Stimulated activated CD8-positive, alpha-beta memory T cell treated with anti-CD3 and anti-CD28 coated beads, Interleukin-4, amount 100 ng/mL, for 48 hours (primary cell): ENCODE measurements around the gene DIRAS3.
"Not testable (repeated sequence)": the region's sequence is repeated elsewhere in the genome, so short reads cannot be mapped to it uniquely, and the experiment has no call there.

Experiments used
- DNase-seq: peaks from one replicate; pipeline ENCODE4 v3.0.0-alpha.2; 2020

Gene DIRAS3

DNA sequence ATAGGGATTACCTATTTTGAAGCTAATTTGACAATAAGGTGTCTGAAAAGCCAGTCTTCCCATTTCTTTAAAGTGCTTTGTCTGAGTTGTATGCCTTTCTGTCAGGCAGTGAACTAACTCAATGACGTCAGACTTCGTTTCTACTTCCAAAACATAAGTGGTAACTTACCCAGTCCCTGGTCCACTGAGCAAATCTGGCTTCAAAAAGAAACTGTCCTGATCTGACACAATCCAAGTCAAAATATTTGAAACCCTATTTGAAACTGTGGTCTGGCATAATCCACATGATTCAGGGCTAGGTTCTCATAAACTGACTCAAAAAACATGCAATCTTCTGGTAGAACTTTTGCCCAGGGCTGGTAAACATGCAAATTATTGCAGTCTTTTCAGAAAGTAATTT, 34.0 kb downstream of the DIRAS3 start:
- no peak for DNase-seq

DNA sequence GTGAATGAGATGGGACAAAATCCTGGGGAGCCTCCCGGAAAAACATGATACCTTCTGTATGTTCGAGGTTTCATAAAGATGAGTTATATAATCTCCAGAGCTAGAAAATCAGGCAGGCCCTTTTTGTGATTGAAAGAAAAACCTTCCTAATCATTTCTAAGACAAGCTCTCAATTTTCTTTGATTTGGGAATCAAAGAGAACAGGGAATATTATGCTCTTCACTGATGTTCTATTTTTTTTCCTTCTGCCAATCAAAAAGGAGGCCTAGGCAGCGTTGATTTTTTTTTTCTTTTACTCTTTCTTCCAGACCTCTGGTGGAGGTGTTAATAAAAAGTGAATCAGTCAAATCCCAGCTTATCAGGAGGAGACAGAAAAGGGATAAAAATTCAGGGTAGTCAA, 34.5 kb downstream of the DIRAS3 start:
- no peak for DNase-seq

DNA sequence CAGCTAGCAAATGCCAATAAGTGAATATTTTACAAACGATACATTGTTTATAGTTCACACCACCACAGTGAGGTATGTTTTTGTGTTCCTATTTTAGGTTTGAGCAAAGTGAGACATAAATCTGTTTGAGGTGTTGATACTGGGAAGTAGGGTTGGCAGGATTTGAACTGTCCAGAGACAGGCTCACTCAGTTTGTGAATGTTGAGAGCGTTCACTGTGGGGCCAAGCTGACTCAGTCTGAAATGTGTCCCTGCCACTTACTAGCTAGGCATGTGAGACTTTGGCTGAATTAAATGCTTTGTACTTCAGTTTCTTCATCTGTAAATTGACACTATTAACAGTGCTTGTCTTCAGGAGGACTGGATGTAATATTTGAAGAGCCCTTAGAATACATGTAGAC, 35.1 kb downstream of the DIRAS3 start:
- no peak for DNase-seq

DNA sequence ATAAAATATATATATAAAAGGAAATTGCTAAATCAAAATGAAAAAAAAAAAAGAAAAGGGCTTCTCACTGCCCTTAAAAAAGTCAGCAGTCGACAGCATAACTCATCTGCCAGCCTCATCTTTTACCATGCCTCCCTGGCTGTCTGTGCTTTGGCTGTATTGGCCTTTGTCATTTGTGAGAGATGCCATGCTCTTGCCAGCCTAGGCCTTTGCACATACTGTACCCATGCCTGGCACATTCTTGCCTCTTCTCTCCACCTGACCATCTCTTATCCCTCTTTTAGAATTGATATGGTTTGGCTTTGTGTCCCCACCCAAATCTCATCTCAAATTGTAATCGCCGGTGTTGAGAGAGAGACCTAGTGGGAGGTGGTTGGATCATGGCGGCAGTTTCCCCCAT, 37.1 kb downstream of the DIRAS3 start:
- DNase-seq: no peak

DNA sequence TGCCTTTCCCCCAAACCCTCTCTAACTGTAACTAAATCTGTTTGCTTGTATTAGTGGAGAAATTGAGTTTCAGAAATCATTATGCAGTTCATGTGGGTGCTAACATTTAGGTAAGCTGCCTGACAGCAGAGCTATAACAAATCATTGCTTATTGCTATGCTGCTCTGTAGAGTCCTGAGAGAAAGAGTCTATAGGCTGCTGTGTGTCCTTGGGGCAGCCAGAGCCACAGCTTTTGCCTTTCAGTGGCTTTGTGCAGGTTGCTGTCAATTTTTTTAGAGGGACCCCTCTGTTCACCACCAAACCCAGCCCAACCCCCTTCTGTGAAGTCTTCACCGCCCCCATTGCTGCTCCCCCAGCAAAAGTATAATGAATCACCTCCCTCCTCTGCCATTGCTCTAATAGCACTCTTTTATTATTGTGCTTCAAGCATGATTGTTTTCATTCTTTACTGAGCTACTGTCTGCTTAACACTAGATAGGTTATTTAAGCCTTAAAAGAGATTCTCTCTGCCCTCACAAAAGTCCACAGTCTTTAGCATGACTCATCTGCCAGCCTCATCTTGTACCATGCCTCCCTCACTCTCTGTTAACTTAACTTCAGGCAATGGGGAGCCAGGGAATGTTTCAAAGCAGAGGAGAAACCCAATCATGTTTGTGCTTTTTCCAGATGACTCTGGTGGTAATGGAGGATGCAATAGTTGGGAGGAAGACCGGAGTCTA, 38.6 kb downstream of the DIRAS3 start:
- no peak for DNase-seq

DNA sequence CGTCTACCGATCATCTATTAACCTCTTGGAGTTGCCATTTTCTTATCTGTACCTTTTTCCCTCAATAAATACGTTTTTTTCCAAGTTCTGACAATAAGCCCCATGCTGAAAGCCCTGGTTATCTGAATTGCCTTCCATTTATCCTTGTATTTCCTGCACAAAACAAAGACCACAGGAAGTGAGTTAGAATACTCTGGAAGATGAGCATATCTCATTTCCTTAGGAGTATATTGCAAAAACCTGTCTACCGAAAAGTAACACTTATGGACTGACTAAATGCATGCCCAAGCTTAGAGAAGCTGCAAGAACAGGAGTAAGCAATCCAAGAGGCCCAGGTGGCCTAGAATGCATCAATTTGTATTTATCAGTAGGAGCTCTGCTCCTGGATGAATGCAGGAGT, 39.9 kb downstream of the DIRAS3 start:
- DNase-seq: no peak

DNA sequence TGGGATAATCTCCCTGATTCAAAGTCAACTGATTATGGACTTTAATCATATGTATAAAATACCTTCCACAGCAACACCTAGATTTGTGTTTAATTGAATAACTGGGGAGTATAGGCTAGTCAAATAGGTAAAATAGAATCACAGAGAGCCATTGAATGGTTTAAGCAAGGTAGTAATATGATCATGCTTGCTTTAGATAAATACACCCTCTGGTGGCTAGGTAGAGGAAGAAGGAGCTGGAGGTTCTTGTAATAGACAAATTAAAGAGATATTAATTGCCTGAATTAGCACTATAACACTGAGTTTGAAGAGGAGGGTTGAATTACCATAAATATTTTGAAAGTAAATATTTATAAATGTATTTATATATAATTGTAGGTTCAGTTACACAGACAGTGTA, 40.3 kb downstream of the DIRAS3 start:
- DNase-seq: no peak

DNA sequence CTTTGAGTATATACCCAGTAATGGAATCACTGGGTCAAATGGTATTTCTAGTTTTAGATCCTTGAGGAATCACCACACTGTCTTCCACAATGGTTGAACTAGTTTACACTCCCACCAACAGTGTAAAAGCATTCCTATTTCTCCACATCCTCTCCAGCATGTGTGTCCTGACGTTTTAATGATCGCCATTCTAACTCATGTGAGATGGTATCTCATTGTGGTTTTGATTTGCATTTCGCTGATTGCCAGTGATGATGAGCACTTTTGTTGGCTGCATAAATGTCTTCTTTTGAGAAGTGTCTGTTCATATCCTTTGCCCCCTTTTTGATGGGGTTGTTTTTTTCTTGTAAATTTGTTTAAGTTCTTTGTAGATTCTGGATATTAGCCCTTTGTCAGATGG, 46.8 kb downstream of the DIRAS3 start:
- not testable (repeated sequence) for DNase-seq

DNA sequence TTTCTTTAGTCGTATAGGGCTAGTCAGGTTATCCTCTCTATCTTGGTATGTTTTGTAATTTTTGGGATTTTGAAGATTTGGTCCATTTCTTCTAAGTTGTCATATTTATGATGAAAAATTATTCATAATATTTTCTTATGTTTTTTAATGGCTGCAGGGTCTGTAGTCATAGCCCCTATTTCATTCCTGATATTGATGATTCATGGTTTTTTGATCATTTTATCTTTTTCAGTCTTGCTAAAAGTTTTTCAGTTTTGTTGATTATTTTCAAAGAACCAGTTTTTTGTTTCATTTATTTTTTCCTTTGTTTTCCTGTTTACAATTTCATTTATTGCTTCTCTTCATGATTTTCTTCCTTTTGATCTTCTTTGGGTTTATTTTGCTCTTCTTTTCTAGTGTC, 50.2 kb downstream of the DIRAS3 start:
- DNase-seq: no peak

DNA sequence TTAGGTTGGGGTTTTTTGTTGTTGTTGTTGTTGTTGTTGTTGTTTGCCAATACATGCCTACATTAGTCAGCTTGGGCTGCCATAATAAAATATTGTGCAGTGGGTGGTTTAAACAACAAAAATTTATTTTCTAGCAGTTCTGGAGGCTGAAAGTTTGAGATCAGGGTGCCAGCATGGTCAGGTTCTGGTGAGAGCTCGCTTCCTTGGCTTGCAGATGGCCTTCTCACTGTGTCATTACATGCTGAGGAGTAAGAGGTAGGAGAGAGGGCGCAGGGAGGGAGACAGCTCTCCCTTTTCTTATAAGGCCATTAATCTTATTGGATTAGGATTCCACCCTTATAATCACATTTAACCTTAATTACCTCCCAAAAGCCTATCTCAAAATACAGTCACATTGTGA, 52.7 kb downstream of the DIRAS3 start:
- no peak for DNase-seq
